ENCODE results near the gene ACOX3.

GRCh38 chr4:8380511-8381415 is 59.8 kb downstream of the ACOX3 start:
- TF ChIP-seq CTCF (IDR thresholded peaks at IDR 0.05; ENCODE audit: low read depth, low read length, missing input control) (no peak), REST (IDR thresholded peaks at IDR 0.05) (no peak), ATF3 (IDR thresholded peaks at IDR 0.05) (no peak), RAD21 (IDR thresholded peaks at IDR 0.05) (no peak), FOXA1 (IDR thresholded peaks at IDR 0.05) (no peak), MAX (IDR thresholded peaks at IDR 0.05) (no peak), GABPA (IDR thresholded peaks at IDR 0.05 in 1 of 2, conservative IDR thresholded peaks at IDR 0.05 in 1 of 2) (no peak), TAF1 (conservative IDR thresholded peaks at IDR 0.05) (no peak), NR2F2 (IDR thresholded peaks at IDR 0.05) (no peak), SP1 (IDR thresholded peaks at IDR 0.05) (no peak), JUND (IDR thresholded peaks at IDR 0.05) (no peak), ZBTB33 (IDR thresholded peaks at IDR 0.05) (no peak), YY1 (IDR thresholded peaks at IDR 0.05) (no peak)

Data from liver (tissue), 3 donors.